ENCODE results near the gene GABBR2. TPM values are rescaled to one million over a fixed set of nuclear protein-coding genes. Genes with fewer than 3 reads are reported as not detected.
A peak's percentile ranks its signal among the peaks of the same experiment; 100 is the strongest.

GABBR2 gene
- total and polyA plus RNA-seq, 9 of the 15 experiments (the other 6 are each of a cell fraction or from before 2014, with no cell fraction given) = 0.15 to 1.9 (median 0.32) TPM

DNA sequence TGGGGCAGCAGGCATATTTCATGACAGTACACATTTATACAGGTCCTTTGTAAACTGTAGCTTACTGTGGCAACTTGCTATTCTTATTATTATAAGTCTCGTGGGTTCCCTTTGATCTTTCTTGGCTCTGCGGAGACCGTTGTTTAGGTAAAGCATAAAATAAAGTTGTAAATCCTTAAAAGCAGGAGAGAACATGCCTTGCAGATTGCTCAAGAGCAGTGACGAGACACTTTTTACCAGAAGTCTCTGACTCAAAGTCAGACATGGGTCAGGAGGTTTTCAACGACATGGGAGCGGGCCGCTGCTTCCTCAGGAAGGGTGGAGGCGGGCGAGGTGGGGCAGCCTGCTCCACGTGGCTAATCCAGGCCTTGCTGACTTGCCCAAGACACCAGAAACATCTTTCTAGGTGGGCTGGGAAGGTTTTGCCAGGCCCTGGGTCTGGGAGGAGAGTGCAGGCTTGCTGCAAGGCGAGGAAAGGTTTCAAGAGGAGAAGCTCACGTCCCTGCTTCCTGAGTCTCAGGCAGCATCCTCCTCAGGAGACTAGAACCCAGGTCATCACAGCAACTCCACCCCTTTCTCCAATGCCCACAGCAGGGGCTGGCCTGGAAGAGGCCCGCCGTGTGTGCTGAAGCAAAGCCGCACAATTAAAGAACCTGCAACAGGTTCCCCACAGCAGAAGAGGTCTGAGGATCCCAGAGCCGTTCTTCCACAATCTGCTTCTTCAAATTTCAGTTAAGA, 459.8 kb downstream of the GABBR2 start (continued):
- 0 out of 4 replicates have a peak, but pooled peaks of 1 of the 2 experiments have one; percentile 32 for TF ChIP-seq ETV6 (IDR thresholded peaks at IDR 0.05; ENCODE audit: borderline replicate concordance in 1 of 2, low read depth in 2 of 2, low read length in 1 of 2)
- TF ChIP-seq ETV6 (CRISPR knock-in tag; IDR thresholded peaks at IDR 0.05; ENCODE audit: borderline replicate concordance) = no peak
- peak; percentile 71 for TF ChIP-seq ARID1B (IDR thresholded peaks at IDR 0.05)
- peak; percentile 53 for TF ChIP-seq KDM5B (IDR thresholded peaks at IDR 0.05; ENCODE audit: insufficient replicate concordance, low read depth, low read length)
- peak; percentile 26 for TF ChIP-seq NEUROD1 (IDR thresholded peaks at IDR 0.05; ENCODE audit: borderline replicate concordance, low read depth, low read length, partially characterized antibody)
- TF ChIP-seq, protein P1, sequence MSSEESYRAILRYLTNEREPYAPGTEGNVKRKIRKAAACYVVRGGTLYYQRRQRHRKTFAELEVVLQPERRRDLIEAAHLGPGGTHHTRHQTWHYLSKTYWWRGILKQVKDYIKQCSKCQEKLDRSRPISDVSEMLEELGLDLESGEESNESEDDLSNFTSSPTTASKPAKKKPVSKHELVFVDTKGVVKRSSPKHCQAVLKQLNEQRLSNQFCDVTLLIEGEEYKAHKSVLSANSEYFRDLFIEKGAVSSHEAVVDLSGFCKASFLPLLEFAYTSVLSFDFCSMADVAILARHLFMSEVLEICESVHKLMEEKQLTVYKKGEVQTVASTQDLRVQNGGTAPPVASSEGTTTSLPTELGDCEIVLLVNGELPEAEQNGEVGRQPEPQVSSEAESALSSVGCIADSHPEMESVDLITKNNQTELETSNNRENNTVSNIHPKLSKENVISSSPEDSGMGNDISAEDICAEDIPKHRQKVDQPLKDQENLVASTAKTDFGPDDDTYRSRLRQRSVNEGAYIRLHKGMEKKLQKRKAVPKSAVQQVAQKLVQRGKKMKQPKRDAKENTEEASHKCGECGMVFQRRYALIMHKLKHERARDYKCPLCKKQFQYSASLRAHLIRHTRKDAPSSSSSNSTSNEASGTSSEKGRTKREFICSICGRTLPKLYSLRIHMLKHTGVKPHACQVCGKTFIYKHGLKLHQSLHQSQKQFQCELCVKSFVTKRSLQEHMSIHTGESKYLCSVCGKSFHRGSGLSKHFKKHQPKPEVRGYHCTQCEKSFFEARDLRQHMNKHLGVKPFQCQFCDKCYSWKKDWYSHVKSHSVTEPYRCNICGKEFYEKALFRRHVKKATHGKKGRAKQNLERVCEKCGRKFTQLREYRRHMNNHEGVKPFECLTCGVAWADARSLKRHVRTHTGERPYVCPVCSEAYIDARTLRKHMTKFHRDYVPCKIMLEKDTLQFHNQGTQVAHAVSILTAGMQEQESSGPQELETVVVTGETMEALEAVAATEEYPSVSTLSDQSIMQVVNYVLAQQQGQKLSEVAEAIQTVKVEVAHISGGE (CRISPR knock-in tag; IDR thresholded peaks at IDR 0.05) = peak in 1 of 3 experiments; percentile 47; a peak in 2 of 6 replicates
- TF ChIP-seq, protein P2, sequence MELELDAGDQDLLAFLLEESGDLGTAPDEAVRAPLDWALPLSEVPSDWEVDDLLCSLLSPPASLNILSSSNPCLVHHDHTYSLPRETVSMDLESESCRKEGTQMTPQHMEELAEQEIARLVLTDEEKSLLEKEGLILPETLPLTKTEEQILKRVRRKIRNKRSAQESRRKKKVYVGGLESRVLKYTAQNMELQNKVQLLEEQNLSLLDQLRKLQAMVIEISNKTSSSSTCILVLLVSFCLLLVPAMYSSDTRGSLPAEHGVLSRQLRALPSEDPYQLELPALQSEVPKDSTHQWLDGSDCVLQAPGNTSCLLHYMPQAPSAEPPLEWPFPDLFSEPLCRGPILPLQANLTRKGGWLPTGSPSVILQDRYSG (tag; conservative IDR thresholded peaks at IDR 0.05; ENCODE audit: low read depth) = peak; percentile 75; the same call in 1 of the 2 replicates
- TF ChIP-seq ZNF785 (CRISPR knock-in tag; IDR thresholded peaks at IDR 0.05) = no peak
- no peak for TF ChIP-seq ZNF445 (CRISPR knock-in tag; IDR thresholded peaks at IDR 0.05; ENCODE audit: low read depth)
- TF ChIP-seq TOE1 (IDR thresholded peaks at IDR 0.05; ENCODE audit: borderline replicate concordance) = peak; percentile 45; the same call in 1 of the 2 replicates
- no peak for TF ChIP-seq TOE1 (CRISPR knock-in tag; IDR thresholded peaks at IDR 0.05; ENCODE audit: borderline replicate concordance, low read depth)
- TF ChIP-seq NCOR1 (IDR thresholded peaks at IDR 0.05) = peak; percentile 48; the same call in 1 of the 2 replicates
- peak; percentile 63 for TF ChIP-seq MEIS2 (IDR thresholded peaks at IDR 0.05; ENCODE audit: partially characterized antibody)
- TF ChIP-seq, protein P3, sequence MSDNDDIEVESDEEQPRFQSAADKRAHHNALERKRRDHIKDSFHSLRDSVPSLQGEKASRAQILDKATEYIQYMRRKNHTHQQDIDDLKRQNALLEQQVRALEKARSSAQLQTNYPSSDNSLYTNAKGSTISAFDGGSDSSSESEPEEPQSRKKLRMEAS (CRISPR knock-in tag; IDR thresholded peaks at IDR 0.05) = peak; percentile 80
- peak; percentile 42; the same call in 1 of the 2 replicates for TF ChIP-seq JUN (IDR thresholded peaks at IDR 0.05; ENCODE audit: borderline replicate concordance, low read depth, low read length)
- no peak for TF ChIP-seq JUN (CRISPR knock-in tag; IDR thresholded peaks at IDR 0.05; ENCODE audit: borderline replicate concordance)
- TF ChIP-seq MAZ (CRISPR knock-in tag; conservative IDR thresholded peaks at IDR 0.05 in 1 of 2, IDR thresholded peaks at IDR 0.05 in 1 of 2) = peak in 1 of 2 experiments; percentile 11; a peak in 1 of 4 replicates
- peak; percentile 94 for TF ChIP-seq MYC (IDR thresholded peaks at IDR 0.05; ENCODE audit: low read depth, low read length)
- 0 out of 2 replicates have a peak, but pooled peaks have one; percentile 44 for TF ChIP-seq MYC (CRISPR knock-in tag; IDR thresholded peaks at IDR 0.05; ENCODE audit: borderline replicate concordance, low read depth)
- peak; percentile 50 for TF ChIP-seq BRD9 (IDR thresholded peaks at IDR 0.05; ENCODE audit: low read depth, partially characterized antibody)

Measured in K562 (cell line).